HG03280 (cell line): ENCODE measurements around the gene IGFL3.
"Not testable (repeated sequence)": the region's sequence is repeated elsewhere in the genome, so short reads cannot be mapped to it uniquely, and the experiment has no call there.

ENCODE experiments used
- ATAC-seq: cut with Tn5 transposase; IDR thresholded peaks from one replicate; pipeline ENCODE4 v1.9.1; 2021; ENCODE audit warnings: mild to moderate bottlenecking, moderate library complexity; ENCODE audit not compliant: unreplicated experiment

The IGFL3 gene

GRCh38 chr19:46124638-46125115, at the start of gene IGFL3:
Gene IGFL3 (minus strand): TSS chr19:46124688. CDS start chr19:46124649, 39 bp downstream.
- no peak for ATAC-seq

DNA sequence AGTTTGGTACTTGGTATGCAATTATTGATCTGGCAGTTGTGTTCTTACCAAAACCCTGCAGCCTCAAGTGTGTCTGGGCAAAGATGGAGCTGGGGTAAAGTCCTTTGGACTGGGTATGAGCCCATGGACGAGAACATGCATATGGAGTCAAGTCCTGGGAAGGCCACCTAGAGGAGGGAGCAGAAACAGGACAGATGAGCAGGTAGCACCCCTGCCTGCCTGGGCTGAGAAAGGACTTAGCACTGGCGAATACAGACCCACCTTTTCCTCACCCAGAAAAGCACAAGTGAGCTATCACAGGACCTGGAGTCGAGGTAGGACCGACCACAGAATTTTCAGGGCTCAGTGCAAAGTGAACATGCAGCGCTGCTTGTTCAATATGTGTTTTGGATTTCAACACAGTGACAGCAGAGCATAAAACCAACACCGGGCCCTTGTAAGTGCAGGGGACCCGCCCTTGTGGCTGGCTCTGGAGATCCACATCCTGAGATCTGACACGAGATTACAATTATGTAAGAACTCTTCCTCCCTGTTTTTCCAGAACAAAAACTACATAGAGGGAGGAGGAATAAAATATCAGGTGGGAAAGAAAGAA, 49.5 kb upstream of the IGFL3 start:
- ATAC-seq, result no peak

GRCh38 chr19:46162731-46163130, 38.2 kb upstream of the IGFL3 start:
- ATAC-seq, result no peak

DNA sequence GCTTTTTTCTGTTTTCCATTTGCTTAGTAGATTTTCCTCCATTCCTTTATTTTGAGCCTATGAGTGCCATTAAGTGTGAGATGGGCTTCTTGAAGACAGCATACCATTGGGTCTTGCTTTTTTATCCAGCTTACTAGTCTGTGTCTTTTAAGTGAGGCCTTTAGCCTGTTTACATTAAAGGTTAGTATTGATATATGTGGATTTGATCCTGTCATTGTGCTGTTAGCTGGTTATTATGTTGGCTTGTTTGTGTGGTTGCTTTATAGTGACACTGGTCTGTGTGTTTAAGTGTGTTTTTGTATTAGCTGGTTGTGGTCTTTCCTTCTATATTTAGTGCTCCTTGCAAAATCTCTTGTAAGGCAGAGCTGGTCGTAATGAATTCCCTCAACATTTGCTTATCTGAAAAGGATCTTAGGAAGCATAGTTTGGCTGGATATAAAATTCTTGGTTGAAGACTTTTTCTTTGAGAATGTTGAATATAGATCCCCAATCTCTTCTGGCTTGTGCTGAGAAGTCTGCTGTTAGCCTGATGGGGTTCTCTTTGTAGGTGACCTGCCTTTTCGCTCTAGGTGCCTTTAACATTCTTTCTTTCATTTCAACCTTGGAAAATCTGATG, 37.3 kb upstream of the IGFL3 start:
- not testable (repeated sequence) for ATAC-seq

DNA sequence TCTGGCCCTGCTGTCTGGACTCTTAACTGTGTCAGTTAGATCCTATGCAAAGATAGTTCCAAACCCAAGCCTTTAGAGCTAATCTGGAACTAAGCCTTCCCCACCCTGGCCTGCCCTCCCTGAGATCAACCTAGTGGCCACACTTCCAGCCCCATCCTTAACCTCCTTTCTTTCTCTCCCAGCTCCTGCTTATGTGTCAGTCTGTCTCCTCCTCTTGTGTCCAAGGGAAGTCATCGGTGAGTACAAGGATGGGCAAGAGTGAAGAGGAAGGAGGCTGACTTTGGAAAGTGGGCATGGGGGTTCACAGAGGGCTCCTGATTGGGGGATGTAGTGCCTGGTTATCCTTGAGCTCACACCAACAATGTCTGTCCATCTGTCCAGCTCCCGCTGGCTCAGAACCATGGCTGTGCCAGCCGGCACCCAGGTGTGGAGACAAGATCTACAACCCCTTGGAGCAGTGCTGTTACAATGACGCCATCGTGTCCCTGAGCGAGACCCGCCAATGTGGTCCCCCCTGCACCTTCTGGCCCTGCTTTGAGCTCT, 35.8 kb upstream of the IGFL3 start:
- no peak for ATAC-seq

- no peak for ATAC-seq
Observed at GRCh38 chr19:46159418-46160232, 35.1 kb upstream of the IGFL3 start.

DNA sequence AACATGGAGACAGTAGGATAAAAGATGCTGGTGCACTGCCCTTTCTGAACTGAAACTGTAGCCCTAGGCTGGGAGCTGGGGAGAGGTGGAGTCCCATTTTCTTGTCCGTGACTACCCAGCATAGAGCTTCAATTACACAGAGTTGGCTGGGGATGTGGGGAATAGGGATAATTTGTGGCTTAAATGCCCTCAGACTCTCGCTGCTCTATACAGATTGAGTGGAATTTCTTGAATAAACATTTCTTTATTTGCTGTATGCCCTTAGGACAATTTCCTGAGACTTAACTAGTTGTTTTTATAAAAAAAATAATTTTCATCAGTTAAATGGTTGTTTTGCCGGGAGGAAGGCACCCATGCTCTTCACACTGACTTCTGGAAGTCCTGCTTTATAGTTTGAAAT, 30.7 kb upstream of the IGFL3 start:
- no peak for ATAC-seq

DNA sequence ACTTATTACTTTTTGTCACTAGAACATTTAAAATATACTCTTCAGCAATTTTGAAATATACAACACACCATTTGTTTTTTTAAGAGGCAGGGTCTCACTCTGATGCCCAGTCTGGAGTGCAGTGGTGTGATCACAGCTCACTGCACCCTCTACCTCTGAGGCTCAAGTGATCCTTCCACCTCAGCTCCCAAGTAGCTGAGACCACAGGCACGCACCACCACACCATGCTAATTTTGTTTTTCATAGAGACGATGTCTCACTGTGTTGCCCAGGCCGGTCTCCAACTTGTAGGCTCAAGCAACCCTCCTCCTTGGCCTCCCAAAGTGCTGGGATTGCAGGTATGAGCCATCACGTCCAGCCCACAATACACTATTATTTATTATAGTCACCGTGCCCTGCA, 26.1 kb upstream of the IGFL3 start:
- no peak for ATAC-seq

- no peak for ATAC-seq
Observed at GRCh38 chr19:46147791-46148288, 23.4 kb upstream of the IGFL3 start, which contains the start of gene IGFL2. Gene IGFL2 (plus strand): TSS chr19:46148238. CDS start chr19:46148279, 41 bp downstream.

GRCh38 chr19:46147166-46147740, 22.8 kb upstream of the IGFL3 start:
- ATAC-seq, result no peak

- no peak for ATAC-seq
Observed at GRCh38 chr19:46144756-46145155, 20.3 kb upstream of the IGFL3 start.

DNA sequence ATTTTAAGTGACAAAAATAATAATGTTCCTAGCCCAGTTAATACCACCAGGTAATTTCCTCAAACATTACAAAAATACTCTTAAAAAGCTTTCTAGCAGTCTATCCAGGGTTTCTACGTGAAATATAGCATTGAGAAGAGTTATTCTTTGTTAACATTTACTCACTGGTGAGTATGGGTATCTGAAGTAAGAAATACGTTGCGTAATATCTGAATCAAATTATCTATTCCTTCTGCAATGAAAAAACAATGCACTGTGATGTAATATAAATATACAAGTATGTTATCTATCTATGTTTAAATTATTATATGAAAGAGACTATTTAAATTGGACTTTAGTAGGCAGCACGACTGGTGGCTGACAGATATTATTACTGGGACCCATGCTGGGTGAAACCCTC, 17.8 kb upstream of the IGFL3 start:
- ATAC-seq, result no peak

DNA sequence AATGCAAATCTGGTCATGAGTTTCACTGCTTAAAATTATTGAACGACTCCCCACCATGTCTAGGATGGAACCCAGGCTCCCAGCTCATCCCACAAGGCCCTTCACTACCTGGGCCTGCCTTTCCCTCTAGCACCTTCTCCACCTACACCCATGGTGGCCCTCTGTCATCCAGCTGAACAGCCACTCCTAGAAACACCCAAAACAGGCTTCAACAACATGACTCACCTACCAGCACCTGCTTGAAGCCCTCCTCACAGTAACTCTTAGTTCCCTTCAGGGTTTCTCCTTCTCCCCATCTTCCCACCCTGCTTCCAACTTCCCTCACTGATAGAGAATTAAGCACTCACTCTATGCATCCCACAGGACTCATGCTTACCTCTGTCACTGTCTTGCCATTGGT, 16.9 kb upstream of the IGFL3 start:
- ATAC-seq, result no peak

GRCh38 chr19:46137915-46138473, 13.5 kb upstream of the IGFL3 start:
- no peak for ATAC-seq

- no peak for ATAC-seq
Observed at GRCh38 chr19:46134527-46134926, 10.0 kb upstream of the IGFL3 start.

- no peak for ATAC-seq
Observed at GRCh38 chr19:46133777-46134241, 9.3 kb upstream of the IGFL3 start.

GRCh38 chr19:46133101-46133627, 8.7 kb upstream of the IGFL3 start:
- ATAC-seq, result no peak

- ATAC-seq, result no peak
Observed at GRCh38 chr19:46132508-46133100, 8.1 kb upstream of the IGFL3 start.

GRCh38 chr19:46131485-46132143, 7.1 kb upstream of the IGFL3 start:
- no peak for ATAC-seq
